ENCODE measurements around the gene PSMA3. TPM values are rescaled to one million over a fixed set of nuclear protein-coding genes. Genes with fewer than 3 reads are reported as not detected.

The PSMA3 gene
- total RNA-seq, 2 experiments from 2014 or later = 233 to 245 TPM

Other genes with a start within 250 kb of the PSMA3 start
- under 1 TPM in 1 of 2 experiments, not detected in 1; 0.07 TPM for gene ARMH4, start 92.6 kb upstream of the PSMA3 start, total RNA-seq
- 10 to 100 TPM; 39.2 to 46.3 TPM for gene ACTR10, start 44.7 kb upstream of the PSMA3 start, total RNA-seq
- gene ARID4A, start 53.7 kb downstream of the PSMA3 start, total RNA-seq = 10 to 100 TPM; 32.8 to 37.3 TPM
- gene TOMM20L, start 151.1 kb downstream of the PSMA3 start, total RNA-seq = not detected
- 10 to 100 TPM; 36.2 to 45.1 TPM for gene TIMM9, start 182.7 kb downstream of the PSMA3 start, total RNA-seq
- 10 to 100 TPM; 29.7 to 31.4 TPM for gene KIAA0586, start 182.9 kb downstream of the PSMA3 start, total RNA-seq

Measured in activated CD4-positive, alpha-beta T cell treated with anti-CD3 and anti-CD28 coated beads, Interleukin-2, amount 10 ng/mL, durations not matched to agents 7 days and 5 days (primary cell).